ENCODE results near the gene PPP1R12B. TPM values are rescaled to one million over a fixed set of nuclear protein-coding genes. Genes with fewer than 3 reads are reported as not detected.
"Not testable (repeated sequence)": the region's sequence is repeated elsewhere in the genome, so short reads cannot be mapped to it uniquely, and the experiment has no call there.

Gene PPP1R12B
- total and polyA plus RNA-seq, 2 experiments from 2014 or later: 8.1 to 15.0 TPM

DNA sequence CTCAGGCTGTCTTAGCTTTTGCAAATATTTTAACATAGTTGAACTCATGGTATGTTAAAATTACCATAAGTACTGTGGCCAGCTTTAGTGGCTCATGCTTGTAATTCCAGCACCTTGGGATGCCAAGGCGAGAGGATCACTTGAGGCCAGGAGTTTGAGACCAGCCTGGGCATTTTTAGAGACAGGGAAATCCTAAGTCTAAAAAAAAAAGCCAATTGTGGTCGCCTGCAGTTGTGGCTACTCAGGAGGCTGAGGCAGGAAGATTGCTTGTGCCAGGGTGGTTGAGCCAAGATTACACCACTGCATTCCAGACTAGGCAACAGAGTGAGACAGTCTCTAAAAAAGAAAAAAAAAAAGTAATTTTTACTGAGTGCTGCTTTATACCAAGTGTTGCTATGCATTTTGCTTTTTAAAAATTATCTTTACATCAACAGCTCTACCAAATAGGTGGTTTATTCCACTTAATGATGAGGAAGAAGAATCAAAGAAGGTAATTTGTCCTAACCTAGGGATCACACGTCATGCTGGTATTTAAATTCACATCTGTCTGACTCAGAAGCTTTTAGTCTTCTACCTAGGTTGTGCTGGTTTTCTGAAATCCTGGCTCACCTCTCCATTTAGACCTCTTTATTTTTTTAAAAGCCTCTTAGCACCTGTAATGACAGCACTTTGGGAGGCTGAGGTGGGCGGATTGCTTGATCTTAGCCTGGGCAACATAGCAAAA is 16.8 kb downstream of the PPP1R12B start:
- H4K20me1 ChIP-seq (ENCODE audit: insufficient read depth, poor library complexity, severe bottlenecking): peaks cover 3% of the 10 kb centered on the region
- H3K36me3 ChIP-seq (replicated peaks; ENCODE audit: insufficient read depth, low read depth): no peaks in the 10 kb centered on the region
- no peak overlapping the region for H3K4me3 ChIP-seq
- H3K4me1 ChIP-seq (ENCODE audit: insufficient read depth): no peaks in the 10 kb centered on the region
- H3K27ac ChIP-seq: no peak overlapping the region
- peaks cover 59% of the 10 kb centered on the region for H3K79me2 ChIP-seq
- no peaks in the 10 kb centered on the region for H3K27me3 ChIP-seq
- DNase-seq (ENCODE audit: low spot score): no peak
- H3K4me2 ChIP-seq: no peak overlapping the region
- H3K9me2 ChIP-seq (replicated peaks; ENCODE audit: insufficient read depth): no peaks in the 10 kb centered on the region
- no peak for TF ChIP-seq EZH2 (IDR thresholded peaks at IDR 0.05; ENCODE audit: borderline replicate concordance)
- H3K9me3 ChIP-seq (ENCODE audit: low read depth): no peaks in the 10 kb centered on the region
- no peak overlapping the region for H2AFZ ChIP-seq
- WGBS (ENCODE audit: low lambda C conversion rate, missing lambda C conversion rate): 87% methylated on average over 4 of the region's 4 CpGs

DNA sequence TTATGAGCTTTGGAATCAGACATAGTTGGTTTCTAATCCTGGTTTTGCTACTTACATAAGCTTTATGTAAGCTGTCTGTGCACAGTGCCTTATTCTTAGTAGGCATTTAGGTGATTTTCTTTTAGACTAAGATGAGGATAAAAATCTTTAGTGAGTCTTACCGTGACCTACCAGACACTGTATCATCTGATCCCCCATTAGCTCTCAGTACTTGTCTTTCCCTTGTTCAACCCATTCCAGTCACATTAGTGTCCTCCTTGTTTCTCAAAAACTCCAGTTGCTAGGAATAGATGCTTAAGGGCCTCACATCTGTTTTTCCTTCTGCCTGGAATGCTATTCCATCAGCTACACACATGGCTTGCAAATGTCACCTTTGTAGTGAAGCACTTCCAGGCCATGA is 18.8 kb downstream of the PPP1R12B start:
- H2AFZ ChIP-seq: no peak overlapping the region
- no peak overlapping the region for H3K27ac ChIP-seq
- H3K9me3 ChIP-seq (ENCODE audit: low read depth): no peaks in the 10 kb centered on the region
- H3K4me1 ChIP-seq (ENCODE audit: insufficient read depth): no peaks in the 10 kb centered on the region
- no peaks in the 10 kb centered on the region for H3K36me3 ChIP-seq (replicated peaks; ENCODE audit: insufficient read depth, low read depth)
- H3K4me3 ChIP-seq: no peak overlapping the region
- DNase-seq (ENCODE audit: low spot score): no peak
- H3K9me2 ChIP-seq (replicated peaks; ENCODE audit: insufficient read depth): no peaks in the 10 kb centered on the region
- H3K27me3 ChIP-seq: no peaks in the 10 kb centered on the region
- H3K4me2 ChIP-seq: no peak overlapping the region
- H4K20me1 ChIP-seq (ENCODE audit: insufficient read depth, poor library complexity, severe bottlenecking): peaks cover 3% of the 10 kb centered on the region
- peaks cover 58% of the 10 kb centered on the region for H3K79me2 ChIP-seq
- TF ChIP-seq, protein P1, sequence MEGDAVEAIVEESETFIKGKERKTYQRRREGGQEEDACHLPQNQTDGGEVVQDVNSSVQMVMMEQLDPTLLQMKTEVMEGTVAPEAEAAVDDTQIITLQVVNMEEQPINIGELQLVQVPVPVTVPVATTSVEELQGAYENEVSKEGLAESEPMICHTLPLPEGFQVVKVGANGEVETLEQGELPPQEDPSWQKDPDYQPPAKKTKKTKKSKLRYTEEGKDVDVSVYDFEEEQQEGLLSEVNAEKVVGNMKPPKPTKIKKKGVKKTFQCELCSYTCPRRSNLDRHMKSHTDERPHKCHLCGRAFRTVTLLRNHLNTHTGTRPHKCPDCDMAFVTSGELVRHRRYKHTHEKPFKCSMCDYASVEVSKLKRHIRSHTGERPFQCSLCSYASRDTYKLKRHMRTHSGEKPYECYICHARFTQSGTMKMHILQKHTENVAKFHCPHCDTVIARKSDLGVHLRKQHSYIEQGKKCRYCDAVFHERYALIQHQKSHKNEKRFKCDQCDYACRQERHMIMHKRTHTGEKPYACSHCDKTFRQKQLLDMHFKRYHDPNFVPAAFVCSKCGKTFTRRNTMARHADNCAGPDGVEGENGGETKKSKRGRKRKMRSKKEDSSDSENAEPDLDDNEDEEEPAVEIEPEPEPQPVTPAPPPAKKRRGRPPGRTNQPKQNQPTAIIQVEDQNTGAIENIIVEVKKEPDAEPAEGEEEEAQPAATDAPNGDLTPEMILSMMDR (IDR thresholded peaks at IDR 0.05; ENCODE audit: poor library complexity): no peak
- TF ChIP-seq EZH2phosphoT487 (IDR thresholded peaks at IDR 0.05; ENCODE audit: low read depth, severe bottlenecking, unreplicated experiment) (no peak), EZH2 (IDR thresholded peaks at IDR 0.05; ENCODE audit: borderline replicate concordance) (no peak)
- WGBS (ENCODE audit: low lambda C conversion rate, missing lambda C conversion rate): 58% methylated on average over 1 of the region's 1 CpG

DNA sequence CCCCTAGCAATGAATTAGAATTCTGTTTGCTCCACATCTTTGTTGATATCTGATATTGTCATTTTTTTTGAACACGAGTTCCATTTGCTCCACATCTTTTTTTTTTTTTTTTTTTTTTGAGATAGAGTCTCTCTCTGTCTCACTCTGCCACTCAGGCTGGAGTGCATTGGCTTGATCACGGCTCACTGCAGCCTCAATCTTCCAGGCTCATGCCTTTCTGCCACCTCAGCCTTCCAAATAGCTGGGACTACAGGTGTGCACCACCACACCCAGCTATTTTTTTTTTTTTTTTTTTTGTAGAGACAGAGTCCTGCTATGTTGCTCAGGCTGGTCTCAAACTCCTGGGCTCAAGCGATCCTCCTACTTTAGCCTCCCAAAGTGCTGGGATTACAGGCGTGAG is 22.4 kb downstream of the PPP1R12B start:
- H3K79me2 ChIP-seq: peaks cover 42% of the 10 kb centered on the region
- H3K27me3 ChIP-seq; H3K9me2 ChIP-seq (replicated peaks; ENCODE audit: insufficient read depth); H3K4me1 ChIP-seq (ENCODE audit: insufficient read depth); H3K4me3 ChIP-seq; H2AFZ ChIP-seq; H3K27ac ChIP-seq; H4K20me1 ChIP-seq (ENCODE audit: insufficient read depth, poor library complexity, severe bottlenecking); H3K9me3 ChIP-seq (ENCODE audit: low read depth); H3K4me2 ChIP-seq; DNase-seq (ENCODE audit: low spot score); H3K36me3 ChIP-seq (replicated peaks; ENCODE audit: insufficient read depth, low read depth): not testable (repeated sequence)
- 97% methylated on average over 4 of the region's 4 CpGs for WGBS (ENCODE audit: low lambda C conversion rate, missing lambda C conversion rate)

DNA sequence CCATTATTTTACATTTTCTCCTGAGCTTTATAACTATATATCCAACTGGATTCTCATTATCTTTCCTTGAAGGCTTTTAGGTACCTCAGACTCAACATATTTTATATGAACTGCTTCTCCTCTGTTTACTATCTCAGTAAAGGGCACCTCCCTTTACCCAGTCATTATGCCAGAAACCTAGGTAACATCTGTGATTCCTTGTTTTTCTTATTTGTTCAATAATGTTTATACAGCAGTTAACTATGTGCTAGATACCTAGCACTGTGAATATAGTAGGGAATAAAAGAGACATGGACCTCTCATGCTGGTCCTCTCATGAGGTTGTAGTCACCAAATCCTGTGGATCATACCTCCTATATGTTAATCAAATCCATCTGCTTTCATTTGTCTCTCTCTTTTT is 25.6 kb downstream of the PPP1R12B start:
- no peak overlapping the region for H3K4me3 ChIP-seq
- no peak for TF ChIP-seq EZH2phosphoT487 (IDR thresholded peaks at IDR 0.05; ENCODE audit: low read depth, severe bottlenecking, unreplicated experiment)
- no peak for TF ChIP-seq EZH2 (IDR thresholded peaks at IDR 0.05; ENCODE audit: borderline replicate concordance)
- TF ChIP-seq, protein P1 (IDR thresholded peaks at IDR 0.05; ENCODE audit: poor library complexity): no peak
- H3K79me2 ChIP-seq: peaks cover 35% of the 10 kb centered on the region
- no peak for DNase-seq (ENCODE audit: low spot score)
- no peak overlapping the region for H3K4me2 ChIP-seq
- no peaks in the 10 kb centered on the region for H3K27me3 ChIP-seq
- H3K36me3 ChIP-seq (replicated peaks; ENCODE audit: insufficient read depth, low read depth): no peaks in the 10 kb centered on the region
- H3K4me1 ChIP-seq (ENCODE audit: insufficient read depth): no peaks in the 10 kb centered on the region
- H3K9me3 ChIP-seq (ENCODE audit: low read depth): no peaks in the 10 kb centered on the region
- H3K27ac ChIP-seq: no peak overlapping the region
- H3K9me2 ChIP-seq (replicated peaks; ENCODE audit: insufficient read depth): no peaks in the 10 kb centered on the region
- no peaks in the 10 kb centered on the region for H4K20me1 ChIP-seq (ENCODE audit: insufficient read depth, poor library complexity, severe bottlenecking)
- H2AFZ ChIP-seq: no peak overlapping the region

DNA sequence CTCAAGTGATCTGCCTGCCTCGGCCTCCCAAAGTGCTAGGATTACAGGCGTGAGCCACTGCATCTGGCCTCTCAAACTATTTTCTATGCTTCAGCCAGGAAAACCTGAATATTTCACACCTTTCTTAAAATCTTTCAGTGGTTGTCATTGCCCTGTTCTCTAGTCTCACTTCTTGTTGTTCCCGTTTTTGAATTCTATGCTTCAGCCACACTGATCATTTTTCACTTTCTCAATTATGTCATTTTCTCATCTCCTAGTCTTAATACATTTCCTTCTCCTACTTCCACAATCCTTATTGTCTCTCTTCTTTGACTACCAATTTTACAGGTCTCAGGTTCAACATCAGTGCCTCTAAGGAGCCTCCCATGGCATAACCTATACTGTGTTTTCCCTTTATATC is 26.7 kb downstream of the PPP1R12B start:
- not testable (repeated sequence) for H2AFZ ChIP-seq; H3K4me3 ChIP-seq; H3K27ac ChIP-seq; H3K9me2 ChIP-seq (replicated peaks; ENCODE audit: insufficient read depth); H3K36me3 ChIP-seq (replicated peaks; ENCODE audit: insufficient read depth, low read depth); H3K4me1 ChIP-seq (ENCODE audit: insufficient read depth); H3K4me2 ChIP-seq; DNase-seq (ENCODE audit: low spot score); H3K9me3 ChIP-seq (ENCODE audit: low read depth); H4K20me1 ChIP-seq (ENCODE audit: insufficient read depth, poor library complexity, severe bottlenecking); H3K27me3 ChIP-seq
- WGBS (ENCODE audit: low lambda C conversion rate, missing lambda C conversion rate): 91% methylated on average over 3 of the region's 3 CpGs
- peaks cover 32% of the 10 kb centered on the region for H3K79me2 ChIP-seq
